AG09309 (cell line): ENCODE measurements around the gene CCND1.

Experiments used
- DNase-seq: peaks from one replicate; pipeline ENCODE4 v3.0.0-alpha.2; 2010; ENCODE audit warnings: low read depth
- H3K4me3 ChIP-seq: 2 replicates; pipeline ENCODE4 v1.5.1; 2011; ENCODE audit warnings: mild to moderate bottlenecking, low read depth, low read length, moderate library complexity; ENCODE audit not compliant: control insufficient read depth
- TF ChIP-seq, protein P1 (sequence below): IDR thresholded peaks from 2 replicates; pipeline ENCODE4 v1.5.1; 2011; ENCODE audit warnings: mild to moderate bottlenecking, low read depth, low read length, inconsistent platforms; ENCODE audit not compliant: insufficient read depth, control insufficient read depth; ENCODE audit errors: missing control alignments

CCND1 gene

DNA sequence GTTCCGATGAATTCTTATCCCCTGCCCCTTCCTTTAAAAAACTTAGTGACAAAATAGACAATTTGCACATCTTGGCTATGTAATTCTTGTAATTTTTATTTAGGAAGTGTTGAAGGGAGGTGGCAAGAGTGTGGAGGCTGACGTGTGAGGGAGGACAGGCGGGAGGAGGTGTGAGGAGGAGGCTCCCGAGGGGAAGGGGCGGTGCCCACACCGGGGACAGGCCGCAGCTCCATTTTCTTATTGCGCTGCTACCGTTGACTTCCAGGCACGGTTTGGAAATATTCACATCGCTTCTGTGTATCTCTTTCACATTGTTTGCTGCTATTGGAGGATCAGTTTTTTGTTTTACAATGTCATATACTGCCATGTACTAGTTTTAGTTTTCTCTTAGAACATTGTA, 12.0 kb downstream of the CCND1 start:
- no peak for DNase-seq
- no peak overlapping the region for H3K4me3 ChIP-seq
- TF ChIP-seq, protein P1, sequence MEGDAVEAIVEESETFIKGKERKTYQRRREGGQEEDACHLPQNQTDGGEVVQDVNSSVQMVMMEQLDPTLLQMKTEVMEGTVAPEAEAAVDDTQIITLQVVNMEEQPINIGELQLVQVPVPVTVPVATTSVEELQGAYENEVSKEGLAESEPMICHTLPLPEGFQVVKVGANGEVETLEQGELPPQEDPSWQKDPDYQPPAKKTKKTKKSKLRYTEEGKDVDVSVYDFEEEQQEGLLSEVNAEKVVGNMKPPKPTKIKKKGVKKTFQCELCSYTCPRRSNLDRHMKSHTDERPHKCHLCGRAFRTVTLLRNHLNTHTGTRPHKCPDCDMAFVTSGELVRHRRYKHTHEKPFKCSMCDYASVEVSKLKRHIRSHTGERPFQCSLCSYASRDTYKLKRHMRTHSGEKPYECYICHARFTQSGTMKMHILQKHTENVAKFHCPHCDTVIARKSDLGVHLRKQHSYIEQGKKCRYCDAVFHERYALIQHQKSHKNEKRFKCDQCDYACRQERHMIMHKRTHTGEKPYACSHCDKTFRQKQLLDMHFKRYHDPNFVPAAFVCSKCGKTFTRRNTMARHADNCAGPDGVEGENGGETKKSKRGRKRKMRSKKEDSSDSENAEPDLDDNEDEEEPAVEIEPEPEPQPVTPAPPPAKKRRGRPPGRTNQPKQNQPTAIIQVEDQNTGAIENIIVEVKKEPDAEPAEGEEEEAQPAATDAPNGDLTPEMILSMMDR: no peak

GRCh38 chr11:69653406-69653960, 12.5 kb downstream of the CCND1 start:
- DNase-seq: no peak

GRCh38 chr11:69654001-69654659, 13.2 kb downstream of the CCND1 start:
- TF ChIP-seq, protein P1: no peak
- no peak for DNase-seq
- no peak overlapping the region for H3K4me3 ChIP-seq

More at GRCh38 chr11:69653406-69653960, 12.5 kb downstream of the CCND1 start:
- TF ChIP-seq, protein P1: no peak
- H3K4me3 ChIP-seq: no peak overlapping the region

GRCh38 chr11:69654660-69655478, 13.9 kb downstream of the CCND1 start:
- TF ChIP-seq, protein P1: no peak
- H3K4me3 ChIP-seq: no peak overlapping the region
- DNase-seq: no peak

GRCh38 chr11:69655479-69656428, 14.8 kb downstream of the CCND1 start:
- TF ChIP-seq, protein P1: no peak
- no peak for DNase-seq
- H3K4me3 ChIP-seq: no peak overlapping the region
